NCI-H128 (cell line): ENCODE data around the gene PSMA3.

Experiments
- DNase-seq: peaks from one replicate; lab custom pipeline; 2025; ENCODE audit not compliant: unreplicated experiment; lab: John Stamatoyannopoulos, UW

Gene PSMA3

DNA sequence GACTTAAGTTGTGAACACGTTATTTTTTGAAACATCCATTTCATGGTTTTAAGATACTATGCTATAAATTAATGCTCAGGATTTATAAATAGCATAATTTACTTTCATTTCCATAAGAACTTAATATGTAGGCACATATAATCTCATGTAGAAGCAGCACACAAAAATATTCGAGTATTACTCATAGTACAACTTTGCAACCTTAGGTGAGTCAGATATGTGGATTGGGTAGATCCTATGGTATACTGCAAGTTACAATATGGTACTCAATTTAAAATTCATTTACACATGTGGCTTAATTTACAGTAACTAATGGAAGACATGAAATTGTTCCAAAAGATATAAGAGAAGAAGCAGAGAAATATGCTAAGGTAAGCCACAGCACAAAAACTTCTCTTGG, 26.0 kb downstream of the PSMA3 start:
- DNase-seq: no peak

DNA sequence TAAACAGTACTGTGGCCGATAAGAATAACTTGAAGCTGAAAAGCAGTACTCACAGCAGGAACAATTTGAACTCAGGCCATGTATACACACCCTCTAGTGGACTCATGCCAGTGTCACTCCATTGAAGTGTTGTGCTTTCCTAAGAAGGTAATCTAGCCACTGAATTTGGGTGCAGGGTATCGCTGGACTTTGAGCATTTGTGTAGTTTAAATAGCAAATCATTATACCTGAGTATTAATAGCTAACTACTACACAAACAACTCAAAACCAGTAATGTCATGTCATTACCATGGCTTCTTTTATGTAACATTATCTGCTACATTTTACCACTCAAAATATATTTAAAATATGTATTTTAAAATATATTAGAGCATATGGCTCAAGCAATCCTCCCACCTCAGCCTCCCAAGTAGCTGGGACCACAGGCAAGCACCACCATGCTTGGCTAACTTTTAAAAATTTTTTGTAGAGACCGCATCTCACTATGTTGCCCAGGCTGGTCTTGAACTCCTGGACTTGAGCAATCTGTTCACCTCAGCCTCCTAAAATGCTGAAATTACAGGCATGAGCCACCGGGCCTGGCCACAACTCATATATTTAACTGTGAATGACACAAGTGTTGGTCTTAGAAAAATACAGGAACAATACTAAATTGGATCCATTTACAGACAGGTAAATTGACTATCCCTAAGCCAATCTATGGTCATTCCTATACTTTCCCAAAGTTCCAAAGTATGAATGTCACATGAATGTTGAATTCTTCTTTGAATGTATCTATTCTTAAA, 28.1 kb downstream of the PSMA3 start:
- no peak for DNase-seq

DNA sequence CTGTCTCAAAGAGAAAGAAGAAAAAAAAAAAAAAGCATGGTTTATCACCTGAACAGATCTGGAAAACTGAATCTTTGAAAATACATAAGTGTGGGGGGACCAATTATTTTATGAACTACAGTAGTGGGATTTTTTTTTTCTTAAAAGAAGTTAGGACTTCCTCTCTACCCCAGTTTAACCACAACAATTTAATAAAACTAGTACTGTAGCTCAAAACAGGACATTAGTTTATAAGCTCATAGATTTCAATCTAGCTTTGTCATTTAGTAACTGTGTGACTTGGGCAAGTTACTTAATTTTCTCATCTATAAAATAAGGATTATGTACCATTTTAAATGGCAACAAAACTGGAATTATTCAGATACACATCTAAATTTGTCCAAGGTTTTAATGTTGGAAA, 30.2 kb downstream of the PSMA3 start:
- DNase-seq: no peak

DNA sequence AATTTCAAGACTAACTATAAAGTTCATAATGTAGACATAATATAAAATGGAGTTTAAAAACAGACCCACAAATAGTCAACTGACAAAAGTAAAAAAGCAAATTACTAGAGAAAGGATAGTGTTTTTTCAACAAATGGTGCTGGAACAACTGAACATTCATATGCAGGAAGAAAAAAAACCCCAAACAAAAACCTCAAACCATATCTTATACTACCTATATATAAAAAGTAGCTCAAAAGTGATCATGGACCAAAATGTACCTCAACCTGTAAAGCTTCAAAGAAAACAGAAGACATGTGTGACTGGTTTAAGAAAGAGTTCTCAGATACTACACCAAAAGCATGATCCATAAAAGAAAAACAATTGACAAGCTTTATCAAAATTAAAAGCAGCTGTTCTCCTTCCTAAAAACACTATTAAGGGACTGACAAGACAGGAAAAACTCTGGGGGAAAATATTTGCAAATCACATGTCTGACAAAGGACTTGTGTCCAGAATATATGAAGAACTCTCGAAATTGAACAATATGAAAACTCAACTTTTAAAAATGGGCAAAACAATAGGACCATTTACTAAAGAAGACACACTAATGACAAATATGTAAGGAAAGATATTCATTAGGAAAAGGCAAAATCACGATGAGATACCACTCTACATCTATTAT, 31.0 kb downstream of the PSMA3 start:
- DNase-seq: no peak

DNA sequence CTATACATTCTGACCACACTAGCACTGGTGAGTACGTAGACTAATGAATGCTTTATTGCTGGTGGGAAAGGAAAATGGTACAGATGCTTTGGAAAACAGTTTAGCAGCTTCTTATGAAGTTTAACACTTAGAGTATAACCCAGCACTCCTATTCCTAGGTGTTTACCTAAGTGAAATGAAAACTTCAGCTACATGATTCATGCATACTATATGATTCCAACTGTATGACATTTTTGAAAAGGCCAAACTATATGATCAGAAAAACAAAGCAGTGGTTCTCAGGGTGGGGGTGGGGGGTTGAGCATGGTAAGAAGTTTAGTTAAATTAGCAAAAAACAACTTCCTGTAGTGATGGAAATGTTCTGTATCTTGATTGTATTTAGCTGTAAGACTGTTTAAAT, 31.6 kb downstream of the PSMA3 start:
- no peak for DNase-seq

DNA sequence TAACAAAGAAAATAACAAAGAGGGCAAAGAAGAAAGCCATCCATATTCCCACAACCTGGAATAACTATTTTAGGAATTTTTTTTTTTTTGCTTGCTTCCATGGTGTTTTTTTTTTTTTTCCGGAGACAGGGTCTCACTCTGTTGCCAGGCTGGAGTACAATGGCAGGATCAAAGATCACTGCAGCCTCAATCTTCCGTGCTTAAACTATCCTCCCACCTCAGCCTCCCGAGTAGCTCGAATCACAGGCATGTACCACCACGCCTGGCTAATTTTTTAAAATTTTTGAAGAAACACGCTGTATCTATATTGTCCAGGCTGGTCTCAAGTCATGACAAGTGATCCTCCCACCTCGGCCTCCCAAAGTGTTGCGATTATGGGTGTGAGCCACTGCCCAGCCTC, 33.5 kb downstream of the PSMA3 start:
- DNase-seq: no peak

DNA sequence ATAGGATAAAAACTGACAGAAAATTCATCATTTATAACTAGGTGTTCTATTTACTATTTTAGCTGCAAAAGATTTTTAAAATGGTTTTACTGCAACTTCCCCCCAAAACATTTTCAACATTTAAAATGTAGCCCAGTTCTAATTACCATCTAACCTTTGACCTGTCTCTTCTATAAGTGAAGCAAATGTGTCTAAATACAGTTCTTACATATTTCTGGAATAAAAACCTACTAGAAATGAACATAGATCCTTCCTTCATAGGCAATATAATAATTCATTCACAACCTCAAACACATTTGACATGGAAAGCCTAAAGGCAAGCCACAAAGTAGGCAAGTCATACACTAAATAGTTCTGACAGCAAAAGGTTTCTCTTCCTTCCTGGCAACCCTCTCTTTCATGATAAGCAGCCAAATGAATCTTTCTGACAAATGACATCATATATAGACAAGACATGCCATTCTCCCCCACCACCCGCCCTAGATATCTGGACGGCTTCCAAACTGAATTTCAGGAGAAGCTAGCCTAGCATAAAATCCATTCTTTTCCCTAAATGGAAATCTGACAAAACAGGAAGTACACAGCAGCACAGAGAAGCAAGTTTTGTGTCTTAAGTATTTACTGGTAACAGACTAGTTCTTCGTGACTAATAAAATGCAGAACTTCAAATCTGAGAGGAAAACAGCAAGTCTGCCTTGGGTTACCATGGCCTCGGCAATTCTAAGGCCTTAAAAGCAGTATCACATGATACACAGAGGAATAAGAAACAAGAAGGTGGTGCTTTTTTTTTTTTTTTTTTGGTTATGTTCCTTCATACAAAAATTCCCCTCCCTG, 36.5 kb downstream of the PSMA3 start:
- DNase-seq: no peak

DNA sequence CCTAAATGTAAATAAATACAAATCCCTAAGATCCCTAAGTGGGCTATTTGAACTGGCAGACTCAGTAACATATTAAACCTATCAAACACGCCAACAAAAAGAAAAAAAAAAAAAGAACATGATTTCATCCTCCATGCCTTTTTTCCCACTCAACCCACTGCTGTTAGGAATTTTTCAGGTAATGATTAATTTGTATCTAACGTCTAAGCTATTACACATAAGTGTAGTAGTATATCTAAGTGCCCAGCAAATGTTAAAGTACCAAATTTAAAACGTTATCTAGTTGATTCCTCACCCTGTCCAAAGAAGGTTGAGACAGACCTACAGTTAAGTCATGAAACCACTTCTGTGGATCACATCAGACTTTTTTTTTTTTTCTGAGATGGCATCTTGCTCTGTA, 37.3 kb downstream of the PSMA3 start:
- no peak for DNase-seq

DNA sequence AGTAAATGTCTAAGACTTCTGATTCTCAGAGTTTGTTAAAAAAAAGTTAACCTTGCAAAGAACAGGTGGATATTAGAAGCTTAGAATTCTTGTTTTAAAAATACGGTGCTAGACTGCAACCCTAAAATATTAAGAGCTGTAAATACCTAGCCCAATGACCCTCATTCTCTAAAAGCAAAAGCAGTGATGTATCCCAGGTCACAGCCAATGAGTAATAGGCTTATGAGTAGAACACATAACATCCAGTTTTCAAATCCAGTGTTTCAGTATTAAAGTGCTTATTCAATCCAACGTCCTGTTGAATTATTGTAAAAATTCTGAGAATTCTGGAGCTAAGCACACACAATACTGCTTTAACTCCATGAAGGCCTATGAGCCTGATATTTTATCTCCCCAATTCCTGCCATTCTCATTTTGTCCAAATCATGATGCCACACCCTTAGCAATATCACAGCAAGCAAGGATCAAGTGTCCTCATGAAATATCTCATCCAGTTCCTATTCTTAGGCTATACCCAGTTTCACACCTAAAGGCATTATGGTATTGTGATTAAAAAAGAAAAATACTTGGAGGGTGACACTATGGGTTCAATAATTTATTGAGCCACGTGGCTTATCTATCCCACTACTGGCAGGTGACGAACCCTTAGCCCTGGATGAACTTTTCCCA, 38.4 kb downstream of the PSMA3 start:
- no peak for DNase-seq

DNA sequence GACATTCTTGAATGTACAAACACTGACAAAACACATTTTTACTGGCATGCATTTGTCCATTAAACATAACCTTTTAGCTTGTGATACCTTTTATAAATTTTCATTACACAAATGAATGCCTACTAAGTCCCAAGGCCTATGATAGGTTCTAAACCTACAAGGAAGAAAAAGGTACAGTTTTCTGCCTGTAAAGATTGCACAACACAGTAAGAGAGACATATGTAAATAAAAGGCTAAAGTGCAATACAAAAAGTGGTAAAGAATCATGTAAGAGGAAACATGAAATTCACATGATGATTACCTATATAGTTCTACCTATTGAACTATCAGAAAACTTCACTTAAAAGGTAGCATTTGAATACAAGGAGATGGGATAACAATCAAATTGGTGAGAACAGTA, 39.1 kb downstream of the PSMA3 start:
- no peak for DNase-seq

DNA sequence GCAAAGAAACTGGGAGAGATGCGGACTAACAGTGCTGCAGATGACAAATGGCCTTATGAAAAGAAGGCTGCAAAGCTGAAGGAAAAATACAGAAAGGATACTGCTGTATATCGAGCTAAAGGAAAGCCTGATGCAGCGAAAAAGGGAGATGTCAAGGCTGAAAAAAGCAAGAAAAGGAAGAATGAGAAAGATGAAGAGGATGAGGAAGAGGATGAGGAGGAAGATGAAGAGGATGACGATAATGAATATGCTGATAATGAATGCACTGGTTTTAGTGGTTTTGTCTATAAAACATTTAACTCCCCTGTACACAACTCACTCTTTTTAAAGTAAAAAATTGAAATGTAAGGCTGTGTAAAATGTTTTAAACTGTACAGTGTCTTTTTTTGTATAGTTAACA, 40.5 kb downstream of the PSMA3 start:
- DNase-seq: no peak

DNA sequence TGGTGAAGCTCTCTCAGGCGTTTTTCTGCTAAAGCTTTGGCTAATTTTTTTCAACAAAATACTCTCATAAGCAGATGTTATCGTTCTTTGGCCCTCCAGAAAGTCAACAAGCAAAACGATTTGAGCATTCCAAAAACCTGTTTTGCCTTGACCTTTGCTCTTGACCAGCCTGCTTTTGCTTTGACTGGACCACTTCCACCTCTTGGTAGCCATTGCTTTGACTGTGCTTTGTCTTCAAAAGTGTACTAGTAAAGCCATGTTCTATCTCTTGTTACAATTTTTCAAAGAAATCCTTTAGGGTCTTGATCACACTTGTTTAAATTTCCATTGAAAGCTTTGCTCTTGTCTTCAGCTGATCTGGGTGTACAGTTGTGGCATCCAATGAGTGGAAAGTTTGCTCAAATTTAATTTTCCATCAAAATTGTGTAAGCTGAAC, 43.0 kb downstream of the PSMA3 start:
- DNase-seq: no peak

DNA sequence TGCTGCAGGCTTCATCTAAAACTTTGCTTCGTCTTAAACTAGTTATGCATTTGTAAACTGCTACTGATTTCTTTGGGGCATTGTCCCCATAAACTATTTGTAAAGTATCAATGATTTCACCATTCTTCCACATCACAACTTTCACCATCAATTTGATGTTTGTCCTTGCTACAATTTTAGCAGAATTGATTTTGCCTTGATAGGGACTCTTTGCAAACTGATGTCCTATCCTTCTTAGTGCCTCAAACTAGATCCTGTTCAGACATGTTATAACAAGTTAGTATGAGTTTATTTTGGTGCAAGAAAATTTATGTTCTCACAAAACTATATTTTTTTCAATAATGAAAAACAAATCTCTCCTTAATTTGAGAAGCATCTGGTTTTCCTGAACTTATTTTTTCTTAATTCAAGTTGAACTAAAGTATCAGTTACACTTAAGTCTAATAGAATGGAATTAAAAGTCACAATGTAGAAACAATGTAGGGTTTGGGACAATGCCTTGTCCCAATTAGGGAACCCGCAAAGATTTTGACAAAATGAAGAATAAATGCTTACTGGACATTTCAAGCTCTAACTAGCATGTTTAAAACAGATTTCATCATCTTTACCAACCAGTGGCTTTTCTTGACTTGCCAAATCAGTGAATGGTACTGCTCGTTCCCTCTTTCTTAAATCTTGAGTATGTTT, 43.6 kb downstream of the PSMA3 start:
- DNase-seq: no peak

DNA sequence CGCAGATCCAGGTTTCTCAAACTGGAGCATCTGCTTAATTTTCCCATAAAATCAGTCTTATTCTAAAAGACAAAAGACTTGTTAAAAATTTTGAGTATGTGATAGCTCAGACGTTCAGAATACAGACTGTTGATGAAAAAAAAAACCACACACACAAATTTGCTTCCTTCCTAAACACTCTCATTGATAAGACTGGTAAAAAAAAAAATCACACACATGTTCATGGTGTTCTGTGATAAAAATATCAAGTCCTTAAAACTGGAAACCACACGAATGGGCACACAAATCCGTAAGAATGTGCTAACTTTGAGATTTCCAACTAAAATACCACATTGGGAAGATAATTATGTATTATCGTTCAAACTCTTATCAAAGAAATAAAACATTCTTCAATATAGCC, 47.0 kb downstream of the PSMA3 start:
- DNase-seq: no peak

DNA sequence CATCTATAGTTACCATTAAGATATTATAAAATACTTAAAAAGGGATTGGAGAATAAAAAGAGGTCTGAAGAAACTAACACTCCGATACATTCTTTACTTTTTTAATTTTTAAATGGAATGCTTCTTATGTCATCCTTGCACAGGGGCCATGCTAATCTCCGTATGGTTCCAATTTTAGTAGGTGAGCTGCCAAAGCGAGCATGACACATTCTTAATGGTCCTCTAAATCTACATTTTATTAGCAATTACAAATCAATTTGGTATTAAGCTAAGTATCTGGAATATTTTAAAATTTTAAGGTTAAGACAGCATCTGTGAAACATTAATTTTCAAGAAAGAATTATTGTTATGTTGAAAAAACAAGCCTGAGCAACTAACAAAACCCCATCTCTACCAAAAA, 47.5 kb downstream of the PSMA3 start:
- DNase-seq: no peak

DNA sequence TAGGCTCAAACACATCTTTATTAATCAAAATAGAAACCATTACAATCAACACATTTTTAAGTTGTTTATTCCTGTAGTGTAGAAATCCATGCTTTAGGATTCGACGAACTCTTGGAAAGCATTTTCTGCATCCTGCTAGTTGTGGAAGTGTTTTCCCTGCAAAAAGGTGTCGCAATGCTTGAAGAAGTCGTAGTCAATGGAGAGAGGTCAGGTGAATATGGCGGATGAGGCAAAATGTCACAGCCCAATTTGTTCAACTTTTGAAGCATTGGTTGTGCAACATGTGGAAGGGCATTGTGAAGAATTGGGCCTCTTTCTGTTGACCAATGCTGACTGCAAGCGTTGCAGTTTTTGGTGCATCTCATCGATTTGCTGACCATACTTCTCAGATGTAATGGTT, 49.6 kb downstream of the PSMA3 start:
- DNase-seq: no peak

DNA sequence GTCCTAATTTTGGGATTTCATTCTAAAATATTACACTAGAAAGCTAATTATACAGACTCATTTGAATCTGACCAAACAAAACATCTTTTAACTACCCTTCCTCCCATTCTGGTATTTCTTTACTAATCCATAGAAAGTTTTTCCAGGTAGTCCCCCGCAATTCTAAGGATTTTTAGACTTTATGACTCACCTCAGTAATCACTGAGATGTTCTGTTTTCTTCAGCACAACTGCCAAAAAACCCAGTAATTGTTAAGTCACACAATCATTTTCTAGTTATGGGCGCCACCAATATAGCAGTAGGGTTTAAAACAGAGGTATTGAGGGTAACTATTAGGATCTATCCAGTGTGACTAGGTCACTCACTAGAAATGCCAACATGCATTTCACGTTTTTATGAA, 52.1 kb downstream of the PSMA3 start:
- DNase-seq: no peak

DNA sequence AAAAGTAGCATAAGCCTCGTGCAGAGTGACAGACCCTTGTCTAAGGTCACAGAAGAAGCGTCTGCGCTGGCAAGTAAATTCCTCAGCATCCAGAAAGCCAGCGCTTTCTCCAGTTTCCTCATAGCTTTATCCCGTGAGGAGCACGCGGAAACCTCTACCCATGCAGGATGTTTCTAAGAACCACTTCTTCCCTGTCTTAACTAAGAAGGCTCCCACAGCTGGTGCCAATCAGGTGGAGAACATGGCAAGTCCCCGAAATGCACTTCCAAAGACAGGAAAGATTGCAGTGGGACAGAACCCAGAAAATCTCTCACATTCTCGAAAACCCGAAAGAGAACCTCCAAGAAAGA, 52.7 kb downstream of the PSMA3 start:
- no peak for DNase-seq

DNA sequence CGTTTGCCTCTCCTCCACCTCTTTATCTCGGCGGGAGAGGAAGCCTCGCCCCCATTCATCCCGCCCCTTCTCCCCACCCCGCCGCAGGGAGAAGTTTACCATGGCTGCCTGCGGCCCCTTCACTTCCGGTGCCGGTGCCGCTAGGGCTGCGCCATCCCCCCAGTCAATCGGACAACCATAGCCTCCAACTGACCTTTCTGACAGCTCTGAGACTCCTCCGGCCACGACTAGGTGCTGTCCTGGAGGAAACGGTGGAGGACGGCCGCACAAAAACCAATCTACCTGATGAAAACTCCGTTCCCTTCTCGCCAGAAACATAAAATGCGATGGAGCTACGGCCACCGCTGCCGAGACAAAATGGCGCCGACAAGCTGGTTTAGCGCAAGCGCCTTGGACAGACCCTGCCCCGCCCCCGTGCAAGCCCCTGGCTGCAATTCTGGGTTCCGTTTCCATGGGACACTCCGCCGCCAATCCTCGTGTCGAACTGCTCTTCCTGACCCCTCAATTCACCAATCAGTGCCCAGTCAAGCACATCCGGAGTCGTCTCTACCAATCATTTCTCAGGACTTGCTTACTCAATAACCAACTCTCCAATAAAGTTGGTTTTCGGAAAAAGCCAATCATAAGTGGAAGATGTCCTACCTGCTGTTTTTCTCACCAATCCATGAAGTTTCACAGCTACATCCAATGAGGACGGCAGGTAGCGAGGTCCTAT, 53.3 kb downstream of the PSMA3 start:
- DNase-seq: peak; percentile 97
